Gastroesophageal sphincter (tissue), 4 donors: Measurements from ENCODE around the gene MOAP1. TPM values are rescaled to one million over a fixed set of nuclear protein-coding genes. Genes with fewer than 3 reads are reported as not detected.

Source experiments
- total RNA-seq, 4 donors: library from RNA; depleted of rRNA; stranded (reverse); fragments of >200 nt; gene quantifications; one replicate each; pipeline ENCODE4 v1.1.0, GENCODE V29; 2016

The MOAP1 gene
- total RNA-seq, 4 donors from 2014 or later: 70.1 to 80.6 (median 72.6) TPM

Other genes starting within 250 kb of the MOAP1 start
- 100 to 1,000 TPM in 3 of 4 donors, 10 to 100 TPM in 1; 68.8 to 201 (median 134) TPM for gene ITPK1, start 69.0 kb downstream of the MOAP1 start, total RNA-seq
- 10 to 100 TPM in 3 of 4 donors, 1 to 10 TPM in 1; 8.7 to 16.8 (median 12.9) TPM for gene LYSET, start 420 bp upstream of the MOAP1 start, total RNA-seq
- gene GON7, start 22.2 kb upstream of the MOAP1 start, total RNA-seq: 10 to 100 TPM; 10.5 to 20.4 (median 14.7) TPM
- gene UBR7, start 22.4 kb upstream of the MOAP1 start, total RNA-seq: 10 to 100 TPM; 22.6 to 37.4 (median 27.9) TPM
- 10 to 100 TPM; 29.9 to 35.6 (median 33.0) TPM for gene BTBD7, start 148.1 kb upstream of the MOAP1 start, total RNA-seq
- gene COX8C, start 162.3 kb upstream of the MOAP1 start, total RNA-seq: not detected
- gene UNC79, start 246.0 kb upstream of the MOAP1 start, total RNA-seq: under 1 TPM in 3 of 4 donors, not detected in 1; 0.13 to 0.16 (median 0.15) TPM